Fibroblast of lung (primary cell): ENCODE data around the gene HRH4.

Experiments
- CTCF ChIP-seq, 2 donors: IDR thresholded peaks in 1 of 2; conservative IDR thresholded peaks in 1 of 2; 1 replicate in 1 of 2; 2 replicates in 1 of 2; pipeline ENCODE4 v1.5.1; 2011 to 2012; ENCODE audit warnings: low read length in 2 of 2, control low read depth in 1 of 2, inconsistent platforms in 1 of 2, low read depth in 1 of 2, mild to moderate bottlenecking in 1 of 2
- EZH2 ChIP-seq: IDR thresholded peaks from 2 replicates; pipeline ENCODE4 v1.5.1; 2012; ENCODE audit warnings: low read length, control low read depth, mild to moderate bottlenecking; ENCODE audit errors: missing control alignments

GRCh38 chr18:24475926-24476589 is 15.6 kb downstream of the HRH4 start:
- TF ChIP-seq CTCF (conservative IDR thresholded peaks at IDR 0.05 in 1 of 2, IDR thresholded peaks at IDR 0.05 in 1 of 2; ENCODE audit: low read depth in 1 of 2, low read length in 2 of 2) (no peak), EZH2 (no peak)
